K562 (cell line): ENCODE data around the gene DNAAF1. TPM values are rescaled to one million over a fixed set of nuclear protein-coding genes. Genes with fewer than 3 reads are reported as not detected.

Source experiments
- ATAC-seq: fragments of 200-7000 bp; cut with Tn5 transposase; 3 replicates; pipeline ENCODE4 v1.9.1; 2020; ENCODE audit warnings: moderate library complexity
- BruUV-seq: library from RNA; stranded (reverse); fragments of 400-500 nt; replicated peaks from 2 replicates; lab custom pipeline; 2021; lab: Mats Ljungman, UMichigan
- CTCF ChIA-PET: fragments of 300-600 bp; formaldehyde crosslinking; extraction: SDS; loops from one replicate; lab custom pipeline; 2021; ENCODE audit warnings: low intra/inter-chr PET ratio; lab: Yijun Ruan, JAX
- POLR2A ChIA-PET: fragments of 300-600, 350-650 bp; sonication (Branson Sonifier 250); formaldehyde crosslinking; extraction: SDS; loops from one replicate; lab custom pipeline; 2021; ENCODE audit warnings: antibody characterized with exemption, inconsistent platforms; lab: Yijun Ruan, JAX
- DNase-seq, 4 experiments: peaks; one replicate each; pipeline versions ENCODE4 v3.0.0 to v3.0.0-alpha.2; 2011 to 2018; ENCODE audit warnings: low spot score in 3 of 4, mixed read lengths in 3 of 4; ENCODE audit errors: extremely low read depth in 1 of 4
- FAIRE-seq: peaks from 2 replicates; lab custom pipeline; 2011; peaks lifted over from hg19 to GRCh38; lab: Jason Lieb, UNC
- H2AFZ ChIP-seq: 2 replicates; pipeline ENCODE4 v1.6.0; 2011; ENCODE audit warnings: low read depth, low read length, control low read depth, inconsistent platforms
- H3K27ac ChIP-seq: fragments of 200-600 bp; 3 replicates; pipeline ENCODE4 v1.8.0; 2011; ENCODE audit warnings: low read depth, mild to moderate bottlenecking, control low read depth, inconsistent platforms, low read length, moderate library complexity, mixed read lengths; ENCODE audit errors: extremely low read depth
- H3K27me3 ChIP-seq, 2 experiments: fragments of 300-600 bp in 1 of 2; 2 replicates in 1 of 2; 3 replicates in 1 of 2; pipeline versions ENCODE4 v1.6.0 to v1.8.0; 2011; ENCODE audit warnings: inconsistent platforms in 2 of 2, low read length in 2 of 2, mild to moderate bottlenecking in 1 of 2, mixed read lengths in 1 of 2, moderate library complexity in 1 of 2; ENCODE audit not compliant: control insufficient read depth in 2 of 2, insufficient read depth in 2 of 2
- H3K36me3 ChIP-seq: fragments of 300-600 bp; 3 replicates; pipeline ENCODE4 v1.8.0; 2011; ENCODE audit warnings: mild to moderate bottlenecking, low read length, inconsistent platforms; ENCODE audit not compliant: control insufficient read depth, insufficient read depth
- H3K4me1 ChIP-seq, 2 experiments: fragments of 200-600 bp in 1 of 2; replicated peaks in 1 of 2; 2 replicates in 1 of 2; 3 replicates in 1 of 2; pipeline versions ENCODE4 v1.5.1 to v1.8.0; 2011; ENCODE audit warnings: inconsistent platforms in 2 of 2, low read length in 2 of 2, mild to moderate bottlenecking in 1 of 2, mixed read lengths in 1 of 2, moderate library complexity in 1 of 2; ENCODE audit not compliant: control insufficient read depth in 2 of 2, insufficient read depth in 2 of 2
- H3K4me2 ChIP-seq: 2 replicates; pipeline ENCODE4 v1.6.1; 2011; ENCODE audit warnings: low read length, control low read depth, inconsistent platforms, mixed read lengths; ENCODE audit not compliant: insufficient read depth
- H3K4me3 ChIP-seq: fragments of 200-600 bp; sonication (generic), shearing (Covaris generic); 2 replicates; pipeline ENCODE4 v1.5.1; 2016; ENCODE audit warnings: control low read depth, inconsistent platforms
- H3K79me2 ChIP-seq: fragments of 200-600 bp; 3 replicates; pipeline ENCODE4 v1.8.0; 2011; ENCODE audit warnings: low read length, inconsistent platforms; ENCODE audit not compliant: control insufficient read depth, insufficient read depth
- H3K9ac ChIP-seq, 2 experiments: 2 replicates each; pipeline versions ENCODE4 v1.6.0 to v1.6.1; 2011; ENCODE audit warnings: low read depth in 2 of 2, low read length in 2 of 2, control low read depth in 1 of 2, inconsistent platforms in 1 of 2, mild to moderate bottlenecking in 1 of 2, mixed read lengths in 1 of 2; ENCODE audit not compliant: insufficient read depth in 1 of 2
- H3K9me1 ChIP-seq: one replicate; pipeline ENCODE4 v1.6.0; 2011; ENCODE audit warnings: inconsistent platforms, mild to moderate bottlenecking, low read length, moderate library complexity; ENCODE audit not compliant: control insufficient read depth, insufficient read depth
- H3K9me3 ChIP-seq: replicated peaks from 2 replicates; pipeline ENCODE4 v1.5.1; 2011; ENCODE audit warnings: low read depth, low read length, inconsistent platforms; ENCODE audit not compliant: control insufficient read depth, insufficient read depth
- H4K20me1 ChIP-seq: replicated peaks from 2 replicates; pipeline ENCODE4 v1.6.1; 2011; ENCODE audit warnings: low read length, inconsistent platforms, mixed read lengths; ENCODE audit not compliant: control insufficient read depth, insufficient read depth
- CBFB ChIP-seq: sonication (generic); formaldehyde crosslinking; IDR thresholded peaks from 2 replicates; pipeline ENCODE4 v1.4.0; 2020; ENCODE audit warnings: mild to moderate bottlenecking, missing genetic modification reagents
- DMBX1 ChIP-seq: fragments of 250-450 bp; sonication (Bioruptor Pico); IDR thresholded peaks from 2 replicates; pipeline ENCODE4 v1.8.0; 2022; ENCODE audit warnings: inconsistent platforms, mild to moderate bottlenecking, moderate library complexity, borderline replicate concordance
- FOXA3 ChIP-seq, 2 experiments: fragments of 450-650 bp in 1 of 2; sonication (generic) in 1 of 2; formaldehyde crosslinking; IDR thresholded peaks in 1 of 2; conservative IDR thresholded peaks in 1 of 2; 2 replicates each; pipeline versions ENCODE4 v1.4.0 to v1.8.0; 2020 to 2022; ENCODE audit warnings: mild to moderate bottlenecking in 2 of 2, missing genetic modification reagents in 1 of 2
- HMGN3 ChIP-seq: IDR thresholded peaks from 2 replicates; pipeline ENCODE4 v1.6.1; 2011; ENCODE audit warnings: borderline replicate concordance, low read depth, mild to moderate bottlenecking, mixed read lengths, low read length; ENCODE audit not compliant: insufficient read length; ENCODE audit errors: extremely low read depth
- LCOR ChIP-seq: sonication (generic); formaldehyde crosslinking; IDR thresholded peaks from 2 replicates; pipeline ENCODE4 v1.8.0; 2022; ENCODE audit warnings: mild to moderate bottlenecking, missing genetic modification reagents
- MAFK ChIP-seq: IDR thresholded peaks from 2 replicates; pipeline ENCODE4 v1.6.1; 2011; ENCODE audit warnings: low read length, improper control_type of control experiment
- MXD1 ChIP-seq: fragments of 250-450 bp; sonication (Bioruptor Pico); IDR thresholded peaks from 2 replicates; pipeline ENCODE4 v1.8.0; 2021; ENCODE audit warnings: borderline replicate concordance, mild to moderate bottlenecking, moderate library complexity; ENCODE audit not compliant: poor library complexity, severe bottlenecking
- NCOR1 ChIP-seq: fragments of 450-650 bp; IDR thresholded peaks from 2 replicates; pipeline ENCODE4 v1.6.1; 2016; ENCODE audit warnings: mild to moderate bottlenecking, moderate library complexity
- U2AF1 ChIP-seq: fragments of 200-400 bp; formaldehyde crosslinking; optimal IDR thresholded peaks from 2 replicates; pipeline ENCODE3; 2017; ENCODE audit warnings: mild to moderate bottlenecking, low read depth, low read length, moderate library complexity
- ZBTB11 ChIP-seq, 3 experiments: fragments of 200-800 bp in 1 of 3; fragments of 250-450 bp in 1 of 3; fragments of 450-650 bp in 1 of 3; sonication (Bioruptor Pico) in 1 of 3; sonication (Bioruptor generic) in 1 of 3; formaldehyde crosslinking in 1 of 3; IDR thresholded peaks; 2 replicates each; pipeline versions ENCODE4 v1.6.1 to v1.8.0; 2016 to 2022; ENCODE audit warnings: mild to moderate bottlenecking in 2 of 3, missing genetic modification characterization in 2 of 3, missing compliant biosample characterization in 1 of 3, moderate library complexity in 1 of 3
- ZBTB34 ChIP-seq: fragments of 250-450 bp; sonication (Bioruptor Pico); IDR thresholded peaks from 2 replicates; pipeline ENCODE4 v1.8.0; 2021; ENCODE audit warnings: mild to moderate bottlenecking, moderate library complexity
- ZNF408 ChIP-seq: fragments of 250-450 bp; sonication (Bioruptor Pico); IDR thresholded peaks from 2 replicates; pipeline ENCODE4 v1.4.0; 2020; ENCODE audit warnings: low read depth, mild to moderate bottlenecking, moderate library complexity
- ZNF75A ChIP-seq: fragments of 450-650 bp; formaldehyde crosslinking; IDR thresholded peaks from 2 replicates; pipeline ENCODE4 v1.4.0; 2020; ENCODE audit warnings: mild to moderate bottlenecking
- WGBS: fragments of 100-300 bp; shearing (Covaris generic); methylation state at CpG from one replicate; pipeline ENCODE4 v1.1.6; 2016; ENCODE audit warnings: low coverage, mixed read lengths; ENCODE audit not compliant: insufficient coverage; ENCODE audit errors: missing lambda C conversion rate; 5-methylcytosine and 5-hydroxymethylcytosine counted together
- in situ Hi-C: fragments of 300-500 bp; cut with MboI; formaldehyde crosslinking; loops from 4 replicates; pipeline ENCODE4 v1.15.0; 2018; ENCODE audit warnings: inconsistent platforms, mixed read lengths
- intact Hi-C: fragments of 100-400 bp; cut with micrococcal nuclease; formaldehyde crosslinking; loops from 2 replicates; pipeline ENCODE4 v1.14.2; 2022
- polyA plus RNA-seq, 8 experiments: library from polyadenylated mRNA; depleted of rRNA in 4 of 8; stranded (reverse) in 5 of 8; unstranded in 3 of 8; fragments of >200 nt; fragmentation: Nextera tagmentation in 2 of 8; fragmentation: Illumina TruSeq in 1 of 8; extraction: Ambion mirVana in 2 of 8; extraction: Trizol in 1 of 8; gene quantifications; 2 replicates each; pipeline versions ENCODE4 v1.2.1 to v1.2.3, GENCODE V29; 2011 to 2014; ENCODE audit warnings: inconsistent platforms in 1 of 8, missing spikeins in 1 of 8
- total RNA-seq, 7 experiments: library from RNA; depleted of rRNA in 6 of 7; stranded (reverse); fragments of >200 nt in 6 of 7; fragmentation: Illumina TruSeq in 2 of 7; extraction: Trizol in 2 of 7; gene quantifications; 2 replicates each; pipeline versions ENCODE4 v1.2.1 to v1.2.3, GENCODE V29; 2011 to 2021; ENCODE audit warnings: low replicate concordance in 1 of 7

The DNAAF1 gene
- total and polyA plus RNA-seq, 9 of the 15 experiments (the other 6 are each of a cell fraction or from before 2014, with no cell fraction given): 0.01 TPM; not detected in 8

- H3K4me1 ChIP-seq: peaks cover 2 to 4% of the 10 kb centered on the region in 2 experiments; a peak in 3 of 5 replicates
- ATAC-seq (no peak), FAIRE-seq (no peak), DNase-seq (no peak)
- no peak overlapping the region for H3K4me2 ChIP-seq
- no peak overlapping the region for H3K27ac ChIP-seq
- H3K79me2 ChIP-seq: no peaks in the 10 kb centered on the region
- H3K27me3 ChIP-seq: peaks cover 27 to 47% of the 10 kb centered on the region in 2 experiments
- no peaks in the 10 kb centered on the region for H4K20me1 ChIP-seq
- H3K36me3 ChIP-seq: no peaks in the 10 kb centered on the region
- no peak overlapping the region for H3K9ac ChIP-seq
- intact Hi-C loops: no loop called here
- ChIA-PET POLR2A (interaction anchor here (0.6 to 0.9 kb wide), 2 partner anchors 84 to 284 kb away, joined by 3 to 4 read pairs; no protein-coding TSS in a partner anchor), CTCF (no interaction called here)
- no peaks in the 10 kb centered on the region for H3K9me3 ChIP-seq
- no peak for TF ChIP-seq ZNF408 (CRISPR knock-in tag)
- TF ChIP-seq ZBTB11 (CRISPR knock-in tag; IDR thresholded peaks at IDR 0.05): no peak
- TF ChIP-seq FOXA3 (CRISPR knock-in tag; conservative IDR thresholded peaks at IDR 0.05 in 1 of 2, IDR thresholded peaks at IDR 0.05 in 1 of 2): no peak
- no peak for TF ChIP-seq LCOR (CRISPR knock-in tag)
- no peak for TF ChIP-seq NCOR1
- TF ChIP-seq ZNF75A (CRISPR knock-in tag): no peak
- TF ChIP-seq ZBTB34: no peak
- no peak for TF ChIP-seq HMGN3
- TF ChIP-seq MXD1: no peak
- no peak for TF ChIP-seq DMBX1 (CRISPR knock-in tag)
- TF ChIP-seq CBFB (CRISPR knock-in tag): no peak
- no peak for TF ChIP-seq MAFK
- TF ChIP-seq U2AF1: no peak
- no peaks in the 10 kb centered on the region for H3K9me1 ChIP-seq
- no TSS peak for BruUV-seq
- H3K4me3 ChIP-seq: no peak overlapping the region
- H2AFZ ChIP-seq: no peak overlapping the region
- WGBS: 4% methylated on average over 4 of the region's 4 CpGs
- in situ Hi-C loops: no loop called here
Measured at GRCh38 chr16:84212154-84212553, 67.0 kb downstream of the DNAAF1 start.
